Measurements from ENCODE around the gene EPG5. TPM values are rescaled to one million over a fixed set of nuclear protein-coding genes. Genes with fewer than 3 reads are reported as not detected.

Gene EPG5
- total RNA-seq, result 13.6 and 19.7 TPM in 2 replicates

GRCh38 chr18:45967007-45967706 is at the start of gene EPG5:
Gene EPG5, minus strand, starts transcription at chr18:45967329. Its CDS starts 90 bp downstream, at chr18:45967239.

GRCh38 chr18:45825258-45826044 is 141.7 kb downstream of the EPG5 start, which contains the start of gene SIGLEC15:
Gene SIGLEC15, plus strand, starts transcription at chr18:45825675. Its CDS starts 54 bp downstream, at chr18:45825729.

Other genes with a start within 250 kb of the EPG5 start
- 1.0 and 4.1 TPM in 2 replicates for gene SLC14A1, start 243.1 kb downstream of the EPG5 start, total RNA-seq
- 0.39 TPM in 1 of 2 replicates, not detected in the other for gene SIGLEC15, start 141.7 kb downstream of the EPG5 start, total RNA-seq
- 2.4 and 2.5 TPM in 2 replicates for gene PSTPIP2, start 104.9 kb upstream of the EPG5 start, total RNA-seq
- 357 and 441 TPM in 2 replicates for gene ATP5F1A, start 131.0 kb upstream of the EPG5 start, total RNA-seq
- gene HAUS1, start 137.1 kb upstream of the EPG5 start, total RNA-seq, result 32.2 and 40.1 TPM in 2 replicates

All from cardiac ventricle fibroblast (primary cell).